Right lobe of liver (tissue), 6 donors: ENCODE data around the gene LDHB. TPM values are rescaled to one million over a fixed set of nuclear protein-coding genes. Genes with fewer than 3 reads are reported as not detected.
"Not testable (repeated sequence)": the region's sequence is repeated elsewhere in the genome, so short reads cannot be mapped to it uniquely, and the experiment has no call there.

ENCODE experiments used
- ATAC-seq, 4 donors: fragments of 200-7000 bp; cut with Tn5 transposase; one replicate each; pipeline ENCODE4 v1.9.1; 2020; ENCODE audit warnings: mild to moderate bottlenecking in 4 of 4, moderate library complexity in 4 of 4
- DNase-seq, 3 donors: peaks; one replicate each; pipeline ENCODE4 v3.0.0-alpha.2; 2020
- H3K27ac ChIP-seq, 3 donors: fragments of 200-600 bp; one replicate each; pipeline ENCODE4 v1.8.0; 2022
- H3K27me3 ChIP-seq, 2 donors: fragments of 200-600 bp; one replicate each; pipeline ENCODE4 v1.8.0; 2022
- H3K36me3 ChIP-seq, 4 donors: fragments of 200-600 bp; sonication (generic) in 1 of 4; one replicate each; pipeline versions ENCODE4 v1.5.1 to v1.8.0; 2017 to 2022; ENCODE audit warnings: control low read depth in 1 of 4
- H3K4me1 ChIP-seq, 4 donors: fragments of 200-600 bp; sonication (generic) in 1 of 4; one replicate each; pipeline versions ENCODE4 v1.5.1 to v1.8.0; 2017 to 2022; ENCODE audit warnings: control low read depth in 1 of 4
- H3K4me3 ChIP-seq, 3 donors: fragments of 200-600 bp; one replicate each; pipeline ENCODE4 v1.8.0; 2022
- H3K9me3 ChIP-seq, 4 donors: fragments of 200-600 bp; sonication (generic) in 1 of 4; one replicate each; pipeline versions ENCODE4 v1.5.1 to v1.8.0; 2017 to 2022; ENCODE audit warnings: control low read depth in 1 of 4
- CTCF ChIP-seq, 4 donors: fragments of 200-600 bp in 3 of 4; fragments of 450-650 bp in 1 of 4; IDR thresholded peaks; one replicate each; pipeline versions ENCODE4 v1.5.1 to v1.8.0; 2016 to 2022; ENCODE audit warnings: antibody characterized with exemption in 4 of 4, mild to moderate bottlenecking in 2 of 4
- POLR2A ChIP-seq: fragments of 450-650 bp; IDR thresholded peaks from one replicate; pipeline ENCODE4 v1.6.1; 2017; ENCODE audit warnings: antibody characterized with exemption, mild to moderate bottlenecking
- WGBS: methylation state at CpG from one replicate; pipeline ENCODE4 v1.1.6; 2018; ENCODE audit warnings: low coverage, low lambda C conversion rate; ENCODE audit not compliant: insufficient coverage; ENCODE audit errors: missing lambda C conversion rate; 5-methylcytosine and 5-hydroxymethylcytosine counted together
- intact Hi-C, 2 donors: fragments of 100-400 bp; cut with DNase I; formaldehyde crosslinking; loops; one replicate each; pipeline versions ENCODE4 v1.11.2 to v1.14.1; 2022
- total RNA-seq, 6 experiments: library from RNA; depleted of rRNA in 2 of 6; stranded (reverse); fragments of >200 nt in 2 of 6; fragmentation: NEBNext Ultra II Directional in 3 of 6; extraction: Animal tissue kit (Norgen Biotek cat#: 25700) in 3 of 6; gene quantifications; one replicate each; pipeline versions ENCODE4 v1.1.0 to v1.2.4, GENCODE V29; 2016 to 2023
- donor health status: DM: no; HTN: yes; CAD: no.
- donor health status: DM: no; HTN: no; CAD: no.
- donor health status: DM: no; HTN: no; CAD: no.
- donor health status: DM: no; HTN: yes; CAD: no.
- donor health status: DM: no; HTN: yes; CAD: no.

The LDHB gene
- total RNA-seq, 6 experiments from 2014 or later = 12.4 to 28.1 (median 17.8) TPM

- no peak overlapping the region for H3K27ac ChIP-seq
- WGBS = 31% methylated on average over 1 of the region's 1 CpG
- H3K4me1 ChIP-seq = no peaks in the 10 kb centered on the region
- TF ChIP-seq POLR2A (no peak), CTCF (IDR thresholded peaks at IDR 0.05) (no peak)
- H3K36me3 ChIP-seq = no peaks in the 10 kb centered on the region
- ATAC-seq = no peak
- no peak overlapping the region for H3K4me3 ChIP-seq
- intact Hi-C loops = loop anchor here in 1 of 2 donors (10.0 kb wide), 1 partner anchor 57 kb away; no protein-coding TSS in a partner anchor
- H3K9me3 ChIP-seq = no peaks in the 10 kb centered on the region
- no peak for DNase-seq
- no peaks in the 10 kb centered on the region for H3K27me3 ChIP-seq
Observed at GRCh38 chr12:21672146-21672545, 14.5 kb upstream of the LDHB start.

DNA sequence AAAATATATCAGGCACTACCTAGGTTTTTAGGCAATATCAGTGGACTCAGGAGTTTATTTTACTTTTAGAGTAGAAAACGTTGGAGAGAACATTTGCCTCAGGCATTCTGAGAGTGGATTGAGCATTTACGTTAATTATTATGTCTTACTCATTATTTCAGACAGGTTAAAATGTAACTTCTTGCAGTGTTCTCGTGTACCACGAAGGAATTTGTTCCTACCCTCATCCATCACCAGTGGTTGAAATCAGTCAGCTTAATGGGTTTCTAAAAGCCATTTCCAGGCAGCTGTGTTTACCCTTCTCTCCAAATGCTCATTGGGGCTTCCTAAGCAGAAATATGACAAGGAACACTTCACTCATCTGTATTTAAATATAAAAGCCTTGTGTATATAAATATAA, 9.1 kb upstream of the LDHB start:
- H3K27ac ChIP-seq = no peak overlapping the region
- no peak for DNase-seq
- no peak for ATAC-seq

GRCh38 chr12:21665816-21666215, 8.2 kb upstream of the LDHB start:
- H3K27ac ChIP-seq = no peak overlapping the region
- intact Hi-C loops = no loop called here
- 90% methylated on average over 7 of the region's 7 CpGs for WGBS

More for the DNA sequence above, 9.1 kb upstream of the LDHB start:
- intact Hi-C loops = no loop called here
- Histone ChIP-seq H3K4me1 (no peaks in the 10 kb centered on the region), H3K27me3 (no peaks in the 10 kb centered on the region), H3K9me3 (no peaks in the 10 kb centered on the region), H3K36me3 (no peaks in the 10 kb centered on the region), H3K4me3 (no peak overlapping the region)
- TF ChIP-seq CTCF (IDR thresholded peaks at IDR 0.05) = no peak
- TF ChIP-seq POLR2A = no peak
- WGBS = 26% methylated on average over 4 of the region's 4 CpGs

GRCh38 chr12:21662122-21662792, 4.6 kb upstream of the LDHB start:
- no peak for TF ChIP-seq CTCF (IDR thresholded peaks at IDR 0.05)
- TF ChIP-seq POLR2A = no peak
- WGBS = 90% methylated on average over 20 of the region's 27 CpGs
- no peak overlapping the region for H3K4me3 ChIP-seq
- DNase-seq = no peak
- no peaks in the 10 kb centered on the region for H3K4me1 ChIP-seq
- intact Hi-C loops = no loop called here
- H3K27ac ChIP-seq = no peak overlapping the region
- H3K36me3 ChIP-seq = no peaks in the 10 kb centered on the region
- no peaks in the 10 kb centered on the region for H3K9me3 ChIP-seq
- ATAC-seq = no peak
- H3K27me3 ChIP-seq = no peaks in the 10 kb centered on the region

More at GRCh38 chr12:21665816-21666215, 8.2 kb upstream of the LDHB start:
- H3K36me3 ChIP-seq = no peaks in the 10 kb centered on the region
- DNase-seq (no peak), ATAC-seq (no peak)
- TF ChIP-seq CTCF (IDR thresholded peaks at IDR 0.05) (no peak), POLR2A (no peak)
- no peaks in the 10 kb centered on the region for H3K27me3 ChIP-seq
- no peak overlapping the region for H3K4me3 ChIP-seq
- H3K4me1 ChIP-seq = no peaks in the 10 kb centered on the region
- no peaks in the 10 kb centered on the region for H3K9me3 ChIP-seq

- intact Hi-C loops, H3K9me3 ChIP-seq, H3K36me3 ChIP-seq, H3K4me3 ChIP-seq, H3K27me3 ChIP-seq, DNase-seq, H3K27ac ChIP-seq, ATAC-seq, H3K4me1 ChIP-seq: not testable (repeated sequence)
- WGBS = 100% methylated on average over 7 of the region's 44 CpGs
Observed at GRCh38 chr12:21661396-21662093, 3.9 kb upstream of the LDHB start.
